ENCODE data around the gene RASSF3. TPM values are rescaled to one million over a fixed set of nuclear protein-coding genes. Genes with fewer than 3 reads are reported as not detected.

Gene RASSF3
- total and polyA plus RNA-seq, 2 of the 13 experiments (the other 11 are each of a cell fraction or from before 2014, with no cell fraction given) = 15.5 to 16.0 TPM

GRCh38 chr12:64633940-64634337 is 23.6 kb downstream of the RASSF3 start (continued):
- peak; percentile 67; the same call in 1 of the 2 replicates for TF ChIP-seq PAXIP1 (CRISPR knock-in tag; conservative IDR thresholded peaks at IDR 0.05)
- peak; percentile 45; the same call in 1 of the 2 replicates for TF ChIP-seq HDAC1 (CRISPR knock-in tag; IDR thresholded peaks at IDR 0.05)
- TF ChIP-seq ZNF484 (CRISPR knock-in tag; IDR thresholded peaks at IDR 0.05; ENCODE audit: borderline replicate concordance, low read depth) = no peak
- TF ChIP-seq ZNF564 (CRISPR knock-in tag; IDR thresholded peaks at IDR 0.05) = no peak
- peak; percentile 39; the same call in 1 of the 2 replicates for TF ChIP-seq PATZ1 (CRISPR knock-in tag; IDR thresholded peaks at IDR 0.05)
- TF ChIP-seq ZNF124 (CRISPR knock-in tag; IDR thresholded peaks at IDR 0.05) = 0 out of 2 replicates have a peak, but pooled peaks have one; percentile 30
- TF ChIP-seq E2F2 (CRISPR knock-in tag; IDR thresholded peaks at IDR 0.05; ENCODE audit: borderline replicate concordance) = no peak
- TF ChIP-seq ZFYVE20 (CRISPR knock-in tag; IDR thresholded peaks at IDR 0.05; ENCODE audit: borderline replicate concordance, low read depth) = no peak
- TF ChIP-seq FOXA3 (CRISPR knock-in tag; IDR thresholded peaks at IDR 0.05) = peak; percentile 83
- peak; percentile 97 for TF ChIP-seq SOX5 (CRISPR knock-in tag; IDR thresholded peaks at IDR 0.05; ENCODE audit: borderline replicate concordance)
- no peak for TF ChIP-seq ZFP1 (CRISPR knock-in tag; IDR thresholded peaks at IDR 0.05)
- no peak for TF ChIP-seq ZKSCAN8 (CRISPR knock-in tag; IDR thresholded peaks at IDR 0.05; ENCODE audit: borderline replicate concordance)
- TF ChIP-seq HDAC2 (CRISPR knock-in tag; IDR thresholded peaks at IDR 0.05) = peak; percentile 66
- TF ChIP-seq KDM1A (CRISPR knock-in tag; IDR thresholded peaks at IDR 0.05) = peak; percentile 29; the same call in 1 of the 2 replicates
- TF ChIP-seq AHDC1 (CRISPR knock-in tag; IDR thresholded peaks at IDR 0.05; ENCODE audit: borderline replicate concordance) = peak; percentile 42; the same call in 1 of the 2 replicates

Measured in HepG2 (cell line).